ENCODE data around the gene PPP1R3G. TPM values are rescaled to one million over a fixed set of nuclear protein-coding genes. Genes with fewer than 3 reads are reported as not detected.

The PPP1R3G gene
- total RNA-seq, 1 experiment from 2014 or later: not detected

DNA sequence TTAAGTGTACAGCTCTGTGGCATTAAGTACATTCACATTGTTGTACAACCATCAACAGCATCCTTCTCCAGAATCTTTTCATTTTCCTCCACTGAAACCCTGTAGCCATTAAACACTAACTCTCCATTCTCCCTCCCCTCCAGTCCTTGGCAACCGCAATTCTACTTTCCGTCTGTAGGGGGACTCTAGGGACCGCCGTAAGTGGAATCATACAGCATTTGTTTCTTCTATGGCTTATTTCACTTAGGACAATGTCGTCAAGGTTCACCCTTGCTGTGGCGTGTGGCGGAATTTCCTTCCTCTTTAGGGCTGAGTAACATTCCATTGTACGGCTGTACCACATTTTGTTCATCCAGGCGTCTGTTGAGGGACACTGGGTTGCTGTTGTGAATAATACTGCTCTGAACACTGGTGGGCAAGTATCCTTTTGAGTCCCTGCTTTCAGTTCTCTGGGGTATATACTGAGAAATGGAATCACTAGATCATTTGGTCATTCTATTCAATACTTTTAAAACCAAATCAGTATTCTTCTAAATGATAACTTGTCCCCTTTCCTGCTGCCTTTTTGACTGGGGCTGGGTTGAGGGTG is 50.7 kb downstream of the PPP1R3G start:
- no peak overlapping the region for H2AFZ ChIP-seq (ENCODE audit: low read length)
- H2BK5ac ChIP-seq (ENCODE audit: insufficient read length, low read length): no peak overlapping the region
- H3K14ac ChIP-seq (ENCODE audit: insufficient read depth, low read length): no peak overlapping the region
- no peaks in the 10 kb centered on the region for H3K23me2 ChIP-seq (ENCODE audit: insufficient read length, low read depth, low read length, poor library complexity, severe bottlenecking)
- peaks cover 12% of the 10 kb centered on the region; the same call in 1 of the 2 replicates for H3K4me1 ChIP-seq (ENCODE audit: insufficient read depth, low read length)
- no peak for DNase-seq
- Mint-ChIP-seq H3K4me3 (no peak overlapping the region), H3K4me1 (peaks cover 43 to 47% of the 10 kb centered on the region in 2 experiments), H3K9me3 (no peaks in the 10 kb centered on the region), H3K27ac (no peak overlapping the region), H3K36me3 (ENCODE audit: insufficient read depth in 1 of 3, low read depth in 3 of 3) (no peaks in the 10 kb centered on the region), H3K27me3 (ENCODE audit: low read depth) (peaks cover 3% of the 10 kb centered on the region)
- no CpG with 5 or more reads among the region's 9 CpGs for WGBS (ENCODE audit: extremely low coverage, insufficient read length, low lambda C conversion rate)
- H3K4me2 ChIP-seq (ENCODE audit: insufficient read depth, insufficient read length, low read length): no peak overlapping the region
- no peak overlapping the region for H3K56ac ChIP-seq (ENCODE audit: insufficient read length, low read depth, low read length)
- no peak overlapping the region for H2BK120ac ChIP-seq (ENCODE audit: low read depth, low read length, poor library complexity, severe bottlenecking)
- H4K20me1 ChIP-seq (ENCODE audit: control insufficient read depth, insufficient read depth, insufficient read length): no peaks in the 10 kb centered on the region
- no peaks in the 10 kb centered on the region for H3K9me3 ChIP-seq (ENCODE audit: control insufficient read depth, low read depth, low read length)
- no peak overlapping the region for H4K8ac ChIP-seq (replicated peaks; ENCODE audit: insufficient read length, low read depth, low read length)
- no peak overlapping the region for H2AK5ac ChIP-seq (ENCODE audit: insufficient read length, low read length)
- no peak overlapping the region for H2BK15ac ChIP-seq (ENCODE audit: low read depth, low read length)
- no peaks in the 10 kb centered on the region for H3K79me1 ChIP-seq (ENCODE audit: insufficient read depth, low read depth, low read length, poor library complexity, severe bottlenecking)
- no peaks in the 10 kb centered on the region for H3K27me3 ChIP-seq (ENCODE audit: insufficient read depth, low read length)
- no peak overlapping the region for H4K91ac ChIP-seq (ENCODE audit: insufficient read length, low read depth, low read length)
- H4K5ac ChIP-seq (ENCODE audit: insufficient read length, low read depth, low read length): no peak overlapping the region
- H3K18ac ChIP-seq (ENCODE audit: insufficient read length, low read depth, low read length): no peak overlapping the region
- H3T11ph ChIP-seq (ENCODE audit: low read length): no peak overlapping the region
- no peak overlapping the region for H3K23ac ChIP-seq (ENCODE audit: insufficient read length, low read depth, low read length)
- H3K27ac ChIP-seq (ENCODE audit: insufficient read length, low read depth, low read length): no peak overlapping the region
- H2BK12ac ChIP-seq (ENCODE audit: insufficient read length, low read depth, low read length): no peak overlapping the region
- no peak overlapping the region for H3K9ac ChIP-seq (ENCODE audit: extremely low read depth, insufficient read length, low read length)
- TF ChIP-seq, protein P1, sequence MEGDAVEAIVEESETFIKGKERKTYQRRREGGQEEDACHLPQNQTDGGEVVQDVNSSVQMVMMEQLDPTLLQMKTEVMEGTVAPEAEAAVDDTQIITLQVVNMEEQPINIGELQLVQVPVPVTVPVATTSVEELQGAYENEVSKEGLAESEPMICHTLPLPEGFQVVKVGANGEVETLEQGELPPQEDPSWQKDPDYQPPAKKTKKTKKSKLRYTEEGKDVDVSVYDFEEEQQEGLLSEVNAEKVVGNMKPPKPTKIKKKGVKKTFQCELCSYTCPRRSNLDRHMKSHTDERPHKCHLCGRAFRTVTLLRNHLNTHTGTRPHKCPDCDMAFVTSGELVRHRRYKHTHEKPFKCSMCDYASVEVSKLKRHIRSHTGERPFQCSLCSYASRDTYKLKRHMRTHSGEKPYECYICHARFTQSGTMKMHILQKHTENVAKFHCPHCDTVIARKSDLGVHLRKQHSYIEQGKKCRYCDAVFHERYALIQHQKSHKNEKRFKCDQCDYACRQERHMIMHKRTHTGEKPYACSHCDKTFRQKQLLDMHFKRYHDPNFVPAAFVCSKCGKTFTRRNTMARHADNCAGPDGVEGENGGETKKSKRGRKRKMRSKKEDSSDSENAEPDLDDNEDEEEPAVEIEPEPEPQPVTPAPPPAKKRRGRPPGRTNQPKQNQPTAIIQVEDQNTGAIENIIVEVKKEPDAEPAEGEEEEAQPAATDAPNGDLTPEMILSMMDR (conservative IDR thresholded peaks at IDR 0.05): peak; percentile 82
- H3K79me2 ChIP-seq (ENCODE audit: insufficient read depth, low read length): no peaks in the 10 kb centered on the region
- H3K4ac ChIP-seq (ENCODE audit: low read depth, low read length): no peak overlapping the region
- H2BK20ac ChIP-seq (ENCODE audit: low read depth, low read length, poor library complexity, severe bottlenecking): no peak overlapping the region
